ENCODE measurements around the gene PTCHD1.

PTCHD1 gene

GRCh38 chrX:23435575-23435974 lies 100.9 kb downstream of the PTCHD1 start:
- TF ChIP-seq CTCF (IDR thresholded peaks at IDR 0.05; ENCODE audit: low read depth, low read length): no peak
- H3K36me3 ChIP-seq: no peaks in the 10 kb centered on the region

GRCh38 chrX:23436875-23437274 lies 102.2 kb downstream of the PTCHD1 start:
- no peaks in the 10 kb centered on the region for H3K27me3 ChIP-seq
- H3K9me3 ChIP-seq: no peaks in the 10 kb centered on the region
- H3K4me3 ChIP-seq (ENCODE audit: low read depth, low read length): no peak overlapping the region
- H3K36me3 ChIP-seq: no peaks in the 10 kb centered on the region
- TF ChIP-seq CTCF (IDR thresholded peaks at IDR 0.05; ENCODE audit: low read depth, low read length): no peak
- DNase-seq: no peak
- no peaks in the 10 kb centered on the region for H3K4me1 ChIP-seq

More at GRCh38 chrX:23435575-23435974, 100.9 kb downstream of the PTCHD1 start:
- Histone ChIP-seq H3K9me3 (no peaks in the 10 kb centered on the region), H3K27me3 (no peaks in the 10 kb centered on the region), H3K4me1 (no peaks in the 10 kb centered on the region), H3K4me3 (ENCODE audit: low read depth, low read length) (no peak overlapping the region)
- no peak for DNase-seq

- H3K4me3 ChIP-seq (ENCODE audit: low read depth, low read length): no peak overlapping the region
- no peaks in the 10 kb centered on the region for H3K4me1 ChIP-seq
- H3K36me3 ChIP-seq: no peaks in the 10 kb centered on the region
- H3K9me3 ChIP-seq: no peaks in the 10 kb centered on the region
- DNase-seq: no peak
- H3K27me3 ChIP-seq: no peaks in the 10 kb centered on the region
- TF ChIP-seq CTCF (IDR thresholded peaks at IDR 0.05; ENCODE audit: low read depth, low read length): no peak
Measured at GRCh38 chrX:23451266-23451665, 116.6 kb downstream of the PTCHD1 start.
